Natural killer cell (primary cell): ENCODE measurements around the gene TSPAN13. TPM values are rescaled to one million over a fixed set of nuclear protein-coding genes. Genes with fewer than 3 reads are reported as not detected.

Experiments
- ATAC-seq, 3 donors: fragments of 150-1000 bp in 2 of 3; fragments of 200-7000 bp in 1 of 3; cut with Tn5 transposase; 1 replicate in 1 of 3; 2 replicates in 2 of 3; pipeline ENCODE4 v1.10.0; 2021; ENCODE audit warnings: mild to moderate bottlenecking in 2 of 3, moderate library complexity in 2 of 3
- DNase-seq, 2 donors: peaks; one replicate each; pipeline versions ENCODE4 v3.0.0 to v3.0.0-alpha.2; 2013 to 2021; ENCODE audit warnings: mixed read lengths in 1 of 2
- H3K27ac ChIP-seq: one replicate; pipeline ENCODE4 v1.5.1; 2013; ENCODE audit warnings: mild to moderate bottlenecking, low read length
- H3K27me3 ChIP-seq: one replicate; pipeline ENCODE4 v1.6.1; 2013; ENCODE audit warnings: low read length; ENCODE audit not compliant: control insufficient read depth, insufficient read depth
- H3K36me3 ChIP-seq: one replicate; pipeline ENCODE4 v1.6.1; 2013; ENCODE audit warnings: low read length; ENCODE audit not compliant: control insufficient read depth, insufficient read depth
- H3K4me1 ChIP-seq: one replicate; pipeline ENCODE4 v1.6.1; 2013; ENCODE audit warnings: low read length; ENCODE audit not compliant: control insufficient read depth, insufficient read depth
- H3K4me3 ChIP-seq: one replicate; pipeline ENCODE4 v1.5.1; 2013; ENCODE audit warnings: low read length
- H3K9me3 ChIP-seq: one replicate; pipeline ENCODE4 v1.6.1; 2013; ENCODE audit warnings: low read length; ENCODE audit not compliant: control insufficient read depth, insufficient read depth
- H3K27ac Mint-ChIP-seq, 2 donors: one replicate each; pipeline ENCODE4 v1.8.0; 2022; ENCODE audit warnings: mild to moderate bottlenecking in 2 of 2, mixed read lengths in 2 of 2, moderate library complexity in 1 of 2
- H3K27me3 Mint-ChIP-seq, 2 donors: one replicate each; pipeline ENCODE4 v1.8.0; 2022; ENCODE audit warnings: low read depth in 2 of 2, mixed read lengths in 2 of 2
- H3K36me3 Mint-ChIP-seq: one replicate; pipeline ENCODE4 v1.8.0; 2022; ENCODE audit warnings: mixed read lengths
- H3K4me1 Mint-ChIP-seq, 2 donors: one replicate each; pipeline ENCODE4 v1.8.0; 2022; ENCODE audit warnings: mixed read lengths in 2 of 2
- H3K4me3 Mint-ChIP-seq: one replicate; pipeline ENCODE4 v1.8.0; 2022; ENCODE audit warnings: mild to moderate bottlenecking, moderate library complexity, mixed read lengths
- H3K9me3 Mint-ChIP-seq, 2 donors: one replicate each; pipeline ENCODE4 v1.8.0; 2022; ENCODE audit warnings: mixed read lengths in 2 of 2
- WGBS: methylation state at CpG from one replicate; pipeline ENCODE4 v1.1.7; 2013; ENCODE audit warnings: missing lambda C conversion rate; ENCODE audit not compliant: insufficient coverage; 5-methylcytosine and 5-hydroxymethylcytosine counted together
- intact Hi-C: fragments of 100-400 bp; cut with micrococcal nuclease; formaldehyde crosslinking; loops from one replicate; pipeline ENCODE4 v1.14.2; 2022
- total RNA-seq, 4 donors: library from RNA; stranded (reverse); fragments of 120-200 nt in 1 of 4; gene quantifications; one replicate each; pipeline versions ENCODE4 v1.2.3 to v1.2.4, GENCODE V29; 2013 to 2022
- TF ChIP-seq, protein P1 (sequence below): fragments of 200-600 bp; IDR thresholded peaks from one replicate; pipeline ENCODE4 v1.8.0; 2022; ENCODE audit warnings: antibody characterized with exemption

TSPAN13 gene
- total RNA-seq, 3 donors from 2014 or later (not counting 1 experiment from before 2014, with no cell fraction given) = 1.4 to 2.3 (median 1.8) TPM

DNA sequence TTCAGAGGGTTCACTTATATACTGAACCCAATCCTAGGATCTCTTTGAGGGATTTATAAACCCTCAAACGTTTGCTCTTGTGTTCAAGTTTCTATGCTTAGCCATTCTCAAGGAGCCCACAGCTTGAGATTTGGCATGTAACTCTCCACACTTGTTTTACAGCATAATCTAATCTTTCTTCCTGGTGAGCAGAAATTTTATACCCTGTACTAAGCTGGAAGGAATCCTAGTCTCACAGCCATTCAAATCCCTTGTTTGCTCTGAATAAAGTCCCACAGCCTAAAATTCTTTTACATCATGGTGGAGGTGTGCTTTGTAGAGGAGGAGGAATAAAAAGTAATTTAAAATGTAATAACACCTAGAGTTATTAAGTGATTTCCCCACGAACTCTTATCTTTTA lies 56.6 kb downstream of the TSPAN13 start:
- DNase-seq (no peak), ATAC-seq (no peak)
- Histone ChIP-seq H3K36me3 (no peaks in the 10 kb centered on the region), H3K27ac (no peak overlapping the region), H3K4me3 (no peak overlapping the region), H3K4me1 (no peaks in the 10 kb centered on the region), H3K9me3 (no peaks in the 10 kb centered on the region), H3K27me3 (no peaks in the 10 kb centered on the region)
- intact Hi-C loops = no loop called here
- Mint-ChIP-seq H3K27me3 (peaks cover 0 to 3% of the 10 kb centered on the region in 2 donors), H3K4me3 (no peak overlapping the region), H3K9me3 (no peaks in the 10 kb centered on the region), H3K4me1 (no peaks in the 10 kb centered on the region), H3K36me3 (no peaks in the 10 kb centered on the region), H3K27ac (no peak overlapping the region)
- WGBS = 88% methylated on average over 1 of the region's 2 CpGs
- TF ChIP-seq, protein P1, sequence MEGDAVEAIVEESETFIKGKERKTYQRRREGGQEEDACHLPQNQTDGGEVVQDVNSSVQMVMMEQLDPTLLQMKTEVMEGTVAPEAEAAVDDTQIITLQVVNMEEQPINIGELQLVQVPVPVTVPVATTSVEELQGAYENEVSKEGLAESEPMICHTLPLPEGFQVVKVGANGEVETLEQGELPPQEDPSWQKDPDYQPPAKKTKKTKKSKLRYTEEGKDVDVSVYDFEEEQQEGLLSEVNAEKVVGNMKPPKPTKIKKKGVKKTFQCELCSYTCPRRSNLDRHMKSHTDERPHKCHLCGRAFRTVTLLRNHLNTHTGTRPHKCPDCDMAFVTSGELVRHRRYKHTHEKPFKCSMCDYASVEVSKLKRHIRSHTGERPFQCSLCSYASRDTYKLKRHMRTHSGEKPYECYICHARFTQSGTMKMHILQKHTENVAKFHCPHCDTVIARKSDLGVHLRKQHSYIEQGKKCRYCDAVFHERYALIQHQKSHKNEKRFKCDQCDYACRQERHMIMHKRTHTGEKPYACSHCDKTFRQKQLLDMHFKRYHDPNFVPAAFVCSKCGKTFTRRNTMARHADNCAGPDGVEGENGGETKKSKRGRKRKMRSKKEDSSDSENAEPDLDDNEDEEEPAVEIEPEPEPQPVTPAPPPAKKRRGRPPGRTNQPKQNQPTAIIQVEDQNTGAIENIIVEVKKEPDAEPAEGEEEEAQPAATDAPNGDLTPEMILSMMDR = no peak

GRCh38 chr7:16810573-16810972 lies 57.0 kb downstream of the TSPAN13 start:
- Mint-ChIP-seq H3K27me3 (peaks cover 0 to 3% of the 10 kb centered on the region in 2 donors), H3K9me3 (no peaks in the 10 kb centered on the region), H3K36me3 (no peaks in the 10 kb centered on the region), H3K4me1 (no peaks in the 10 kb centered on the region), H3K27ac (no peak overlapping the region), H3K4me3 (no peak overlapping the region)
- H3K9me3 ChIP-seq = no peaks in the 10 kb centered on the region
- H3K27me3 ChIP-seq = no peaks in the 10 kb centered on the region
- TF ChIP-seq, protein P1 = no peak
- WGBS = 78% methylated on average over 5 of the region's 5 CpGs
- H3K27ac ChIP-seq = no peak overlapping the region
- DNase-seq (no peak), ATAC-seq (no peak)
- no peaks in the 10 kb centered on the region for H3K4me1 ChIP-seq
- intact Hi-C loops = no loop called here
- H3K36me3 ChIP-seq = no peaks in the 10 kb centered on the region
- H3K4me3 ChIP-seq = no peak overlapping the region

DNA sequence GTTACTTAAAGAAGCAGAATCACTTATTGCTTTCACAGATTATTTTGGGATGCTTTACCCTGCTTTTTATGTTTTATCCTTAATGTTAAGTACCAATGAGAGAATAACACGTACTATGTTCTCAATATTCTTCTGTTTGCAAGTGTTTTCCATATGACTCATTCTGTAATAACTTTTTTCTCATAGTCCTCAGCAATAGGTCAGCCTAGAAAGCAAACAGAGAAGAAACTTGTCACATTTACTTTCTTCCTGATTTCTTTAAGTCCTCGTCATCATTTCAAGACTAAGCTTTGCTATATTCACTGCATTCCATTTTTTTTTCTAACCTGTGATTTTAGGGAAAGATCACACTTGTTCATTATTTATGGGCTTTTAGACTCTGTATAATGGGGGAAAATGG lies 58.0 kb downstream of the TSPAN13 start:
- intact Hi-C loops = no loop called here
- H3K4me3 Mint-ChIP-seq = no peak overlapping the region
- no peaks in the 10 kb centered on the region for H3K4me1 Mint-ChIP-seq
- Histone ChIP-seq H3K4me1 (peaks cover 4% of the 10 kb centered on the region), H3K9me3 (no peaks in the 10 kb centered on the region), H3K27me3 (no peaks in the 10 kb centered on the region), H3K4me3 (no peak overlapping the region), H3K27ac (no peak overlapping the region), H3K36me3 (no peaks in the 10 kb centered on the region)
- no peak overlapping the region for H3K27ac Mint-ChIP-seq
- no peak for ATAC-seq
- no peaks in the 10 kb centered on the region for H3K9me3 Mint-ChIP-seq
- no peaks in the 10 kb centered on the region for H3K36me3 Mint-ChIP-seq
- H3K27me3 Mint-ChIP-seq = peaks cover 0 to 3% of the 10 kb centered on the region in 2 donors
- TF ChIP-seq, protein P1 = no peak
- no peak for DNase-seq
- 75% methylated on average over 2 of the region's 2 CpGs for WGBS

DNA sequence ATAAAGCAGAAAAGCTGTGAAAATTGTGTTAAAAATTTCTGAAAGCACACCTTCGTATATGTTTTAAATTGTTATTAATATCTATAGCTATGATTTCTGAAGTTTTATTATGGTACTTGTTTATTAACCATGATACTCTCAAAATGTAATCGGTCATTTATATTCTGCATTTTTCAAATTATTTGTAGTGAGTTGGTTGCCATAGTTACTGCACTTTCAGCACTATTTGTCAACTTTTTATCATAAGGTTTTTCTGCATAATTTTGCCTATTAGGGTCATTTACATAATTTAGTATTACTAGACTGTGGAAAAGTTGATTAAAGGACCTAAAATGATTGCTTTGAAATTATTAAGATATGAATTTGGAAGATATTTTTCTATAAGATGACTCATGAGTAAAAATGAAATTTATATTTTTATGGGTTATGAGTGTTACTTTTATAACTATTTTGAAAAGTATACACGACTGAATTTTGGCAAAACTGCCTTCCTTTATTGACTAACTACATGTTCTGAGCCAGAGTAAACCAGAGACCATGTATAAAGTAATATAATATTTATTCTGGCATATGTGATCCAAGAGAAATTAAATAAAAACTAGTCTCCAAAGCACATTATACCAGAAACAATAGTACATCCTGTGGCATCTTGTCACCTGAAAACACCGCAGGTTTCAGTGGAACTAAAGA lies 59.1 kb downstream of the TSPAN13 start:
- no peaks in the 10 kb centered on the region for H3K27me3 ChIP-seq
- TF ChIP-seq, protein P1 = no peak
- ATAC-seq (no peak), DNase-seq (no peak)
- H3K36me3 ChIP-seq = no peaks in the 10 kb centered on the region
- H3K4me3 ChIP-seq = no peak overlapping the region
- Mint-ChIP-seq H3K4me1 (no peaks in the 10 kb centered on the region), H3K27me3 (peaks cover 0 to 3% of the 10 kb centered on the region in 2 donors), H3K4me3 (no peak overlapping the region), H3K36me3 (no peaks in the 10 kb centered on the region), H3K9me3 (no peaks in the 10 kb centered on the region), H3K27ac (no peak overlapping the region)
- H3K9me3 ChIP-seq = no peaks in the 10 kb centered on the region
- WGBS = 95% methylated on average over 1 of the region's 4 CpGs
- no peak overlapping the region for H3K27ac ChIP-seq
- peaks cover 4% of the 10 kb centered on the region for H3K4me1 ChIP-seq
- intact Hi-C loops = no loop called here
